NCI-H2107 treated with DMSO at 0.1 percent for 48 hours (cell line): ENCODE data around the gene RASSF4.

Experiments
- DNase-seq: peaks from one replicate; lab custom pipeline; 2025; ENCODE audit not compliant: unreplicated experiment; lab: John Stamatoyannopoulos, UW

The RASSF4 gene

GRCh38 chr10:44926751-44927351 is 32.8 kb upstream of the RASSF4 start:
- DNase-seq: no peak

GRCh38 chr10:44927352-44927751 is 32.2 kb upstream of the RASSF4 start:
- DNase-seq: no peak

- DNase-seq: no peak
These were observed 31.1 kb upstream of the RASSF4 start for GRCh38 chr10:44928462-44928861.

- DNase-seq: no peak
These were observed 30.0 kb upstream of the RASSF4 start for GRCh38 chr10:44929356-44930255.

GRCh38 chr10:44930904-44931620 is 28.5 kb upstream of the RASSF4 start:
- DNase-seq: no peak

GRCh38 chr10:44931621-44932516 is 27.7 kb upstream of the RASSF4 start:
- no peak for DNase-seq

DNA sequence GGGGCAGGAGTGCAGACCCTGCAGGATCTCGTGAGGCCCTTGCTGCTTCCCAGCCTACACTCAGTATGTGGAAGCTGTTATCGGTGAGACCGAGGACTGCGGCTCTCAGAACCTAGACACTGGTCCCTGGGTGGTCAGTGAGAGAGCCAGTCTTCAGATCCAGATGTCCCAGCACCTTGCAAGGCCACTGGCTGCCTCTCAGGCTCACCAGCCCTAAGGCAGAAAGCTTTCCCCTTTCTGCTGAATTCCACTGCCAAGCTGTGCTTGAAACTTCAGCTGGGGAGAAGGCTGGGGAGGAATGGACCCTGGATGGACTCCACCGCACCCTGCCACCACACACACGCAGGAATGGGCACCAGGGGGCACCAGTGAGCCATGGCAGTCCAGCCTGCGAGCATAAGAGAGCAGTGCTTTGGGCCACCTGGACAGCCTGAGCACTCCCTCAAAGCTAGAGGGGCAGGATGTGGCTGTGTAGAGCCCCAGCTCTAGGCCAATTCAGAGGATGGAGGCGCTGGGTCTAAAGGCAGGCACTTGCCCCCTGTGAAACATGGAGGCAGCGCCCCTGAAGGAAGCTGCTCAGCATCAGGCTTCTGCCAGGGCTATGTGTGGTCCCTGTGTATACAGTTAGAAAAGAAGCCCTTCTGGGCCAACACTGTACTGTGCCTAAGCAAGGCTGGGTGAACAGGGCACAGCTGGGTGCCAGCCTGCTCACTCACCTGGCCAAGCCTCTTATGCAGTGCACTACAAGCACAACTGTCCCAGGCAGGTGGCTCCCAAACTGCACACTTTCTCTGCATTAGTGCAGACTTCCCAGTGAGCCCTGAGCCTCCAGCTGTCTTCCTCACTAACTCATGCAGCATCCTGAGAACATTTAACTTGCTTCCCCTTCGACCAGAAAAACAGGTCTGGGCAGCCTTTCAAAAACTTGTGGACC is 26.8 kb upstream of the RASSF4 start:
- DNase-seq: peak; percentile 38

GRCh38 chr10:44933451-44934321 is 25.9 kb upstream of the RASSF4 start:
- DNase-seq: no peak

- no peak for DNase-seq
These were observed 25.0 kb upstream of the RASSF4 start for GRCh38 chr10:44934416-44935200.

GRCh38 chr10:44935201-44935965 is 24.2 kb upstream of the RASSF4 start:
- DNase-seq: no peak

GRCh38 chr10:44935966-44936295 is 23.7 kb upstream of the RASSF4 start:
- DNase-seq: no peak

DNA sequence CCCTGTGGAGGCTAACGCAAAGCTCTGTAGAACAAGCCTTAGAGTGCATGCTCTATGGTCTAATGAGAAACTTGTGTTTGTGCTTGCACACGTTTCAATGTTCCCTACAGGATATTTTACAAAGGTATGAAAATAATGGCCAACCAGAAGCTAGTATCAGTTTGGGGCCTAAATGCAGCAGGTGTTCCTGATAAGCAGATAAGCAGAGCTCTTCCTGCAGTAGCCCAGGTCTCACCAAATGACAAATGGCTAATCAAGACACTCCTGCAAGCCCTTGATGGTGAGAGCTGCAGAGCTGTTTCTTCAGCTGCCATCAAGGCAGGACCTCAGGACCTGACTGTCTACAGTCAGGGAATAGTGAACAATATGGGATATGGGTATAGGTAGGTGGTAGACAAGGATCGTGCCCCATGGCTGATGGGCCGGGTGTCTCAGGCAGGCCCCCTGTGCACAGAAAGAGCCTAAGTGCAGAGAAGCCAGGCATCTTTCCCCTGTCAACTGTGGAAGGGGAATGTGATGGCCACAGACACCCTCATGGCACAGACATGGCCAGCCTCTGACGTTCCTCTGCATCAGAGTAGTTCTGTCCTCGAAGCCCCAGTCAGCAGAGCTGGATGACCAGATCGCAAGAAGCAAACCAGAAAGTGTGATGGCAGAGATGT is 23.2 kb upstream of the RASSF4 start:
- no peak for DNase-seq

DNA sequence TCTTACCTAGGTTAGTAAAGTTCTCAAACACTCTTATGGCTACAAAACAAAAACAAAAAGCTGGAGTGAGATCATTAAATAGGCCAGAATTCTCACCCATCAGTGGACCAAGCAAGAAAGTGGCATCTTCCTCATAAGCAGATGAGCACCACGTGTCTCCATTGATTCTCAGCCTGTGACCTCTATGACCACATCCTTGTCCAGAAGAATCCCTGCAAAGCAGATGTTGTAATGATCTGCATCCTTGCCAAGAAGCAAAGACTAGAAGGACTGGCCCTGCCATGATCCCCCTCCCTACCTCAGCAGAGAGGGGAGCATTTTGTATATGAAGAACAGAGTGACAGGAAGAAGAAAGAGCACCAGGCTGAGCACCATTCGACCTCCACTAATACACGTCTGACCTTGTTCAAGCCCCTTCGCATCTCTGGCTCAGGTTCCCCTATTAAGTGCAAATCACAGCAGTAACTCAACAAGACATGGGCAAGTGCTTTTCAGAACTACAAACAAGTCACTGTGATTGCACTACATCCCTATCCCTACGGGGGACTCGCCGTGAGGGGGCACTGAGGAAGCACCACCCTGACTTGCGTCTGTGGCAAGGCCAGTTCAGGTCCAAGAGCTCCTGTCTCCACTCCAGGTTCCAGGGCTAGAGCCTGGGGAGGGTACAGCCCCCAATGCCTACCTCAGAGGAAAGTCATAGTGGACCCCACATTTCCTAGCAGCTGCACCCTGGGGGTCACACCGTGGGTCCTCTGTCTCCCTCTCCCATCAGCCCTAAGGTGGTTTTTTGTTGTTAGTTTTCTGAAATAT is 22.2 kb upstream of the RASSF4 start:
- no peak for DNase-seq

DNA sequence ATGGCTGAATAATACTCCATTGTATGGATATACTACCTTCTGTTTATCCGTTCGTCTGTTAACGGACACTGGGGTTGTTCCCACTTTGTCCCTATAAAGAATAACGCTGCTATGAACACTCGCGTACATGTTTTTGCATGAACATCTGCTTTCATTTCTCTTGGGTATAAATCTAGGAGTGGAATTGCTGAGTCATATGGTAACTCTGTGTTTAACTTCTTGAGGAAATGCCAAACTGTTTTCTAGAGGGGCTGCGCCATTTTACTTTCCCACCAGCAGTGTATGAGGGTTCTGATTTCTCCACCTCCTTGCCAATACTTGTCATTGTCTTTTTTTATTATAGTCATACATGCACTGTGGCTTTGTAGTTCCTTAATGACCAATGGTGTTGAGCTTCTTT is 20.6 kb upstream of the RASSF4 start:
- no peak for DNase-seq

DNA sequence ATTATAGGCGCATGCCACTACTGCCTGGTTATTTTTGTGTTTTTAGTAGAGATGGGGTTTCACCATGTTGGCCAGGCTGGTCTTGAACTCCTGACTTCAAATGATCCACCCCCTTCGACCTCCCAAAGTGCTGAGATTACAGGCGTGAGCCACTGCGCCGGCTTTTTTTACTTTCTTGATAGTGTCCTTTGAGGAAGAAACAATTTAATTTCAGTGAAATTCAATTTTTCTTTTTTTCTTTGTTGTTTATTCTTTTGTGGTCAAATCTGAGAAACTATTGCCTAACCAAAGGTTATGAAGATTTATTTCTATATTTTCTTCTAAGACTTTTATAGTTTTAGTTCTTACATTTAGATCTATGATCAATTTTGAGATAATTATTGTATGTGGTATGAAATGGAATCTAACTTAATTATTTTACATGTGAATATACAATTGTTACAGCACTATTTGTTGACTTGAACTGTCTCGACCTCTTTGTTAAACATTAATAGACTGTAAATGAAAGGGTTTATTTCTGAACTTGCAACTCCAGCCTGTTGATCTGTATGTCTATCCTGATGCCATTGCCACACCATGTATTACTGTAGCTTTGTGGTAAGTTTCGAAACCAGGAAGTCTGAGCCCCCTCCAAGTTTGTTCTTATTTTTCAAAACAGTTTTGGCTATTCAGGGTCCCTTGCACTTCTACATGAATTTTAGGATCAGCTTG is 19.8 kb upstream of the RASSF4 start:
- DNase-seq: no peak
